ENCODE results near the gene PPP1R27.

Gene PPP1R27

GRCh38 chr17:81834831-81835267 is at the start of gene PPP1R27:
PPP1R27 (minus strand) TSS chr17:81835050; CDS start chr17:81834953, 97 bp downstream.
- no peak for DNase-seq (ENCODE audit: low spot score)
- FAIRE-seq: no peak

DNA sequence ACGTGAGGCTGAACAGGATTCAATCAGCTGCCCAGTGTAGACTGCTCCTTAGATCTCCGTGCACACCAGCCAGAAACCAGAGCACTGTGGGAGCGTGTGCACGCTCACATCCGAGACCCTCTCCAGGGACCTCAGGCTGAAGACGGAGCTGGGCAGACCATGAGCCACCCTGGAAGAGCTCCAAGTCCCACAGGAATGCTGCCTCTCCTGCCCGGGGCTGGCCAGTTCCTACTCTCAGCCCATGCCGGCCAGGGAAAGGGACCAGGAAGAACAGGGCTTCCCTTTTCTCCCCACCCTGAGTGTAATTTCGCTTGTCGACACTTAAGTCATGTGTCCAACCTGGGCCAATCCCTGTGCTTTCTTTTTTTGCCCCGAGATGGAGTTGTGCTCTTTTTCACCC is 49.7 kb upstream of the PPP1R27 start:
- FAIRE-seq (no peak), DNase-seq (ENCODE audit: low spot score) (no peak)

GRCh38 chr17:81879121-81879520 is 44.3 kb upstream of the PPP1R27 start:
- DNase-seq (ENCODE audit: low spot score) (no peak), FAIRE-seq (no peak)

DNA sequence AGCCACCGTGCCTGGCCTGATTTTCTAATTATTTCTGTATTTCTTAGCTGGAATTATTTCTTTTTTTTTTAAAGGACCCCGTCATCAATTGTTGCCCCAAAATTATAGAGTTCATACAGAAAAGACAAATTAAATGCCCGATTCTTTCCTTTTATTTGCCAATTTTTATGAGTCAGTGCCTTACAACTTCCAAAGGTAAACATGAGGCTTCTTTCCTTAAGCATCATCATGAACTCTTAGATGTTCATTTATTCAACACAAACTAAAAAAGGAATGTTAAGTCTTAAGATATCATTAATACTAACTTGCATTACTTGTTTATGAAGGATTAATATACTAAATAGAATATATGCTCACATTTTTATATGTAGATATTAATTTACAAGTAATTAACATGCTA is 43.4 kb upstream of the PPP1R27 start:
- DNase-seq (ENCODE audit: low spot score) (no peak), FAIRE-seq (no peak)

GRCh38 chr17:81877569-81877968 is 42.7 kb upstream of the PPP1R27 start:
- no peak for FAIRE-seq
- DNase-seq (ENCODE audit: low spot score): no peak

DNA sequence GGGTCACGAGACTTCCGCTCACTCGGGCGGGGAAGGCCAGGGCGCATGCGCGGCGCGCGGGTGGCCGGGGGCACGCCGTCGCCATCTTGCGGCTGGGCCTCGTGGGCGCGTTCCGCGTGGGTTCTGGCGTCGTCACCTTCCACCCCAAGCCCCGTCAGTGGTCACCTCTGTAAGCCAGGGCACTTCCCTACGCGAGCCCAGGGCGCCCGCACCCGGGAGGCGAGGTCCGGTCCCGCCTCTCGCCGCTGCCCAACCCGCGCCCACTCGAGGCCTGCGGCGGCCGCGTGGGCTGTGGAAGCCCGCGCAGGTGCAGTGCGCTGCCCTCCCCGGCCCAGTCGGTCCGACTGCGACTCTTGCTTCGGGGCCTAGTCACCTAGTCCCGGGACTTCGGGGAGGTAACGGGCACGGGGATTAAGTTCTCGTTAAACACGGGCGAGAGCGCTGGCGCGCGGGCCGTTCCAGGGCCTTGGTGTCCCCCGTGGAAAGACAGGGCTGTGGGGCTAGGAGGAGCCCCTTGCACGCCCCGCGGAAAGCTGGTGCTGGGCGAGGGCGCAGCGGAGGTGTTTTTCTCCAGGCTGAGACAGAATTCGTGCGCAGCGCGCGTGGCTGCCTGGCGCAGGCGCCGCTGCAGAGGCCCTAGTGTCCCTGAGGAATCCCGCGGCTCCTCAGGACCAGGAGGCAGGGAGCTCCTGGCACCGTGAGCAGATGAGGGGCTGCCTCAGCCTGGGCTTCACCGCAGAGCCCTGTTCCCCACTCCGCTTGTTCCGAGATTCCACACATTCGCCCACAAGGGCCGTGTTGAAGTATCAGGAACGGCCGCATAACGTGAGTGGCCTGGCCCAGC is 36.8 kb upstream of the PPP1R27 start:
- peak; percentile 81 for DNase-seq (ENCODE audit: low spot score)
- no peak for FAIRE-seq

- FAIRE-seq: no peak
Measured at GRCh38 chr17:81870981-81871386, 36.1 kb upstream of the PPP1R27 start, which contains the start of gene ARHGDIA. ARHGDIA (minus strand) TSS chr17:81871337; CDS start chr17:81869930, 1,407 bp downstream.

DNA sequence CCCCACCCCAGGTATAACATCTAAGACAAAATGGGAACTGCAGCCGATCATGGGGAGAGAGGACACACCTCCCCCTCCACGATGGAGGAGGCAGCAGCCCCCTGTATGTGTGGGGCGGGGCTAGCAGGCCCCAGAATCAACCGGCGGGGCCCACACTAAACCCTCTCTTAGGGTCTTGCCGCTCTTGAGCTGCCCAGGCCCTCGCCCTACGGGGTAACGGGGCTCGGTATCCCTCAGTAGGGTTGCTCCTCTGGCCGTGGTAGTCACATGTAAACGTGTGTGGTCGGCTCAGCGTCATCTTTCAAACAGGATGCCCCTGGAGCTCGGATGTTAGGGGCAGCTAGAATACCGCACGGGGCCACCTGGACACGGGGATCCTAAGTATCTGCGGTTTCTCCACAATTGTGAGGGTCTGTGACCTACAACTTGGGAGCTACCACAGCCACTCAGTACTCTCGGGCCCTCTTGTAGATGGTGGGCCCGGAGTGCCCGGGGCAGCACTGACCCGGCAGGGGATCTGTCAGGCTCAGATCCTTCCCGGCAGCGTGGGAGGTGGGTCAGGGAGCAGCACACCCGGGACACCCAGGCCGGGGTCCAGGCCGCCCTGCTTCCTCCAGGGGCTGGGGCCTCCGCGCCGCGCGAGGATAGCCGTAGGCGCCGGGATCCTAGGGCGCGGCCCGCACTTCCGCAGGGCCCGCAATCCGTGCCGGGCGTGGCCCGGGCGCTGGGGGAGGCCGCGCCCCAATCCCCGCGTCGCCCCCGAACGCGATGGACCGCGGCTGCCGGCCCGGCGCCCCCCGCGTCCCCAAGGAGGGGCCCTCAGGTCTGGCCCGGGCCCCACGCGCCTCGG is 35.5 kb upstream of the PPP1R27 start:
- no peak for FAIRE-seq

More at GRCh38 chr17:81870981-81871386, 36.1 kb upstream of the PPP1R27 start, which contains the start of gene ARHGDIA:
- no peak for DNase-seq (ENCODE audit: low spot score)

DNA sequence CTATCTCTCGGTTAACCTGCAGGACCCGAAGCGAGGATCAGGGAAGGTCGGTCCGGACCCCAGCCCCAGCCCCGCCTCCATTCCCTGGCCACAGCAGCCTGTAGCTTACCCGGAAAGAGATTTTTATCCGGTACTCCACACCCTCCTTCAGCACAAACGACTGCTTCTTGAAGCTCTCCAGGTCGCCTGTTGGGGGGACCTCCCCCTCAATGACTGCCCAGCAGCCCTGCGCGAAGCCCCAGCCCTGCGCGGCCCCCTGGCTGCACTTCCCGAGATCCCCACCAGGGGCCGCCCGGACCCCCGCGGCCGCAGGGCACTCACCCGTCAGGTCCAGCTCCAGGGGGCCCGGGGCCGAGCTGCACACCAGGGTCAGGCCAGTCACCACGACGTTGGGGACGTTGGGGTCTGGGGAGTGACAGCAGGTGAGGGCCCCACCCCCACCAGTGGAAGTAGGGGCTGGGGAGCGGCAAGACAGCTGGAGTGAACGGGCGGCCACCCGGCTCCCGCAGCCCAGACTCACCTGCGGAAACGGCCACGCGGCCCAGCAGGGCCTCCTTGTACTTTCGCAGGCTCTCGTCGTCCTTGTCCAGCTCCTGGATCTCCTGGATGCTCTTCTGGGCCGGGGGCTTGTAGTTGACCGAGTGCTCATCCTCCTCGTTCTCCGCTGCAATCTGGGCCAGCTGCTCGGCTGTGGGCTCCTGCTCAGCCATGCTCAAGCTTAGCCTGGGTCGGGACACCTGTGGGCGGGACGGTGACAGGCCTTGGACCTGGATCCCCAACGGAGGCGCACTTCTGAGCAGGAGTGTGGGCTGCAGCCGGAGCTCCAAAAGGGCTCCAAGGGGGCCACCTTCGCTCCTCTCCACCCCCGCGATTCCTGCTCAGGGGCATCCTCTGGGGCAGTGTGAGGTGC is 34.6 kb upstream of the PPP1R27 start:
- FAIRE-seq (no peak), DNase-seq (ENCODE audit: low spot score) (no peak)

More for the DNA sequence above, 35.5 kb upstream of the PPP1R27 start:
- DNase-seq (ENCODE audit: low spot score): peak; percentile 41

DNA sequence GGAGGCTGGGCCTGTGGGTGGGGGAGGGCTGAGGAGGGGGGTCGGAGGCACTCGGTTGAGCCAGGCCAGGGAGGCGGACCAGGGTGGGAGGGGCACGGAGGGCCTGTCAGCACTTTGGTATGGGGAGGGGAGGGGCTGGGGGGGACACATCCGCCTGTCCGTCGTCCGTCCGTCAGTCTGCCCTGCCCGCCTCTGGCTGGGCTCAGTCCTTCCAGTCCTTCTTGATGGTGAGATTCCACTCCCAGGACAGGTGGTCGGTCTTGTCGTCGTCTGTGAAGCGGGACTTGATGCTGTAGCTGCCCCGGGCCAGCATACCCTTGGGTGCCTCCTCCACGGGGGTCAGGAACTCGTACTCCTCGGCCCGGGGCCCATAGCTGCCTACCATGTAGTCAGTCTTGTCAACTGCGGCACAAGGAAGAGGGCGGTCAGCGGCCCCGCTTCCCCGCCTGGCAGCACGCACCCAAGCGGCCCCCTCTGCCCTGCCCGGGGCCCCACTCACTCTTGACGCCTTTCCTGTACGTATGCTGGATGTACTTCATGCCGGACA is 33.9 kb upstream of the PPP1R27 start:
- DNase-seq (ENCODE audit: low spot score): peak; percentile 77
- no peak for FAIRE-seq

- FAIRE-seq (no peak), DNase-seq (ENCODE audit: low spot score) (no peak)
Measured at GRCh38 chr17:81867991-81868673, 33.3 kb upstream of the PPP1R27 start.

DNA sequence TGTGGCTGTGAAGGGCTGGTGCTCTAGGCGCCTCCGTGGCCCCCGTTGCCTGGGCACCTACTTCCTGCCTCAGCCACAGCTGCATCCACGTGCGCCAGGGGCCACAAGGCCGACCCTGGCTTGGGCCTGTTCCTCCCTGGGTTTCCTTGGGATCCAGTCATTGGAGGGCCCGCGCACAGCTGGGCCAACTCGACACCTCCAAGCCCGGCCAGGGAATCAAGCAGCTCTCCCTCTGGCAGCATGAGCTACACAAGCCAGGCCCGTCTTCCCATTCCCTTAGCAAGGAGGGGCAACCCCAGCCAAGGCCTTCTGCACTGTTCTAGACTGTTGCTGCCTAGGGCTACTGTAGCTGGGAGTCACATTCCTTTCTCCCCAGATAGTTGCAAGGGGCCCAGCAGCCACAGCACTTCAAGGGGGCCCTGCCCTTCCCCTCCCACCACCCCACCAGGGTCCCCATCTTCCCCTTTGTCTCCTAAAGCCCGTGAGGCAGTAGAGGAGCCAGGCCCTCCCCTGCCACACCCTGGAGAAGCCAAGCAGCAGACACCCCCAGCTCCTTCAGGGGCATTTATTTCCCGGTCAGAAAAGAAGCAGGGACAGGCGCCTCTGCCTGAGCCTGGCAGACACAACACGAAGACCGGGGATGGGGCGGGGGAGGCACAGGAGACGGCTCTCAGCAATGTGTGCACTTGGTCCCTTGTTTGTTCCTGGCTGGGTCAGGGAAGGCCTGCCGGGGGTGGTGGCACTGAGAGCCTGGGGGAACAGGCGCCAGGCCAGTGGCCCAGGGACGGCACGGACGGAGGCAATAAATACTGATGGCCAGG is 32.5 kb upstream of the PPP1R27 start:
- FAIRE-seq (no peak), DNase-seq (ENCODE audit: low spot score) (peak; percentile 34)

DNA sequence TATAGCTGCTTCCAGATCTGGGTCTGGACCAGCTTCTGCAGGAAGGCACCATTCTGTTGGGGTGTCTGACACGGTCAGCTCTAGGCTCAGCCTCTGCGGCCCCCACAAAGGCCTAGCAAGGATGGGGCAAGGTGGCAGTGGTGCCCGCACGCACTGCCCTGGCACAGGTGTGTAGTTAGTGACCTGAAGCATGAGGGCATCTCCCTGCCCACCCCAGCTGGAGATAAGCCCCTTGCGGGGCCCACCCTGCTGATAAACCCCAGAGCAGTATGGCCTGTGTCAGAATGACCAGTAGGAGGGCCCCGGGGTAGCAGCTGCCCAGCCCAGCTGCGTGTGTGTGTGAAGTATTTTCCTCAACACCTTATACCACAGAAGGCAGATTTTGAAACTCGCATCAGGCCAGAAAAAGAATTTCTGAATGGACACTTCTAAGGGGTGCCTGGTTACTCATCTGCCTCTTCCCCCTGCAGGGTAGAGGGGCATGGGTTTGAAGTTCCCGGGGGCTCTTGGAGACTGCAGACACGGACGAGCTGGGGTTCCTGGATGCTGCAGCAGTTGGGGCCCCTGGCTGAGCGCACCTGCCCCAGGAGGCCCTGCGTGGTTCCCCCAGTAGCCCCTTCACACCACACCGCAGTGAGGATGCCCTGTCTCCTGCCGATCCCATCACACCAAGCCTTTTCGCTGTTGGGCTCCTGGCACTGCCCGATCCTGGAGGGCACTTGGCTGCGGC is 31.8 kb upstream of the PPP1R27 start:
- FAIRE-seq: no peak

DNA sequence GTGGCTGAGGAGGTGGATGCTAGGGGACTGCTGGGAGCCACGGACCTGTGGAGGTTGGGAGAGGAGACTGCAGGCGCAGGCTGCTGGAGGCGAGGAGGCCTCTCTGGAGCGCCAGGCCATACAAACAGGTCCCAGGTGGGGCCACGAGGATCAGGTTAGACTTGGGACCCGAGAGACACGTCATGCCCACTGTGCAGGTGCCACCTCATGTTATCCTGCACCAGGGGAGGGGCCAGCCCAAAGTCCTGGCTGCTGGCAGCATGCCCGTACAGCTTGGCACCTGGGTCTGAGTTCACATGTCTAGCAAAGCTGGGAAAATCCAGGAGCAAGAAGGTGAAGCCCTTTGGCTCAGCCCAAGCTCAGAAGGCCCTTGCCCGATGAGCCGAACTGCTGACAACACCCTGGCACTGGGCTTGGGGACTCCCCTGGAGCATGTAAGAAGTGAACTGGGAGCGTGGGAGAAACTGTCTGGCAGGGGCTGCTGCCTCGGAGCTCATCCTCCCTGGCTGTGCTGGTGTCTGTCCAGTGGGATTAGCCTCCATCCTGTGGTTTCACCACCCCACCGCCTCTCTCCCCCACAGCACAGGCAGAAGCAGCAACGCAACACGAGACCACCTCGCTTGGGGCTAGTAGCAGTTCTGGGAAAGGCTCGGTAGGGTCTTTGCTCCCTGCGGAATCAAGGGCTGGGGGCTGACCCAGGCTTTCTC is 31.0 kb upstream of the PPP1R27 start:
- no peak for FAIRE-seq
- peak; percentile 13 for DNase-seq (ENCODE audit: low spot score)

More for the DNA sequence above, 31.8 kb upstream of the PPP1R27 start:
- no peak for DNase-seq (ENCODE audit: low spot score)

GRCh38 chr17:81865358-81865732 is 30.5 kb upstream of the PPP1R27 start:
- DNase-seq (ENCODE audit: low spot score): no peak
- no peak for FAIRE-seq

DNA sequence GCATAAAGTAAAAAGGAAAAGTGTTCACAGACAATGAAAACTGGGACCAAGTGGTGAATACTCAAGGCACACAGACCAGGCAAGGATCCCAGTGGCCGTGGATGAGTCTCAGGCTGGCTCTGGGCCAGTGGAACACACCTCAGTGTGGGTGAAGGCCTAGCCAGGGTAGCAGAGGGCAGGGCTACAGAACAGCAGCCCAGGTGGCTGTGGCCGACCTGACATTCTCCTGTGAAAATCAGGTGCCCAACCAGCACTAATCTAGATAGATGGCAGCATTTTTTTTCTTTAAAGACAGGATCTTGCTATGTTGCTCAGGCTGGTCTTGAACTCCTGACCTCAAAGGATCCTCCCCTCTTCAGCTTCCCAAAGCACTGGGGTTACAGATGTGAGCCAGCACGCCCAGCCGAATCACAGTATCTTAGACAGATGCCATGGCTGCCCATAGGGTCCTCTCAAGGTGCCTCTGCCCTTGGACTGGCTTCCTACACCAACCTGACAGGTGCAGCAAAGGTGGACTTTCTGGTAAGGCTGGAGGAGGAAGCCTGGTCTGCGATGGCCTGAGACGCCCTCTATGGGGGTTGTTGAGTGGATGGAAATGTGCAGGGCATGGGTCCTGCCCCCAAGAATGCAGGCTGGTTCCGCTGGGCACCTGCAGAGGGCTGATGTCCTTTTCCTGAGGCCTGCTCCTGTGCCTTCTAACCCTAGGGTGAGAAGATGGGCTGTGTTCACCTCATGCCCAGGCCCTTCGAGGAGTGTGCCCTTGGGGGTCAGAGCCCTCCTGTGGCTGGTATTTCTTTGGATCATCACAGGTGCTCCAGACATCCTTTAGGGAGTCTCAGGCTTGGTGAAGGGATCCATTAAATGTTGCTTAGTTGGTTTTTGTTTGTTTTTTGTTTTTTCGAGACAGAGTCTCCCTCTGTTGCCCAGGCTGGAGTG is 29.3 kb upstream of the PPP1R27 start:
- no peak for FAIRE-seq

More for the DNA sequence above, 29.3 kb upstream of the PPP1R27 start:
- DNase-seq (ENCODE audit: low spot score): no peak
